ENCODE results near the gene RNF144A. TPM values are rescaled to one million over a fixed set of nuclear protein-coding genes. Genes with fewer than 3 reads are reported as not detected.

Gene RNF144A
- total and polyA plus RNA-seq, 2 of the 13 experiments (the other 11 are each of a cell fraction or from before 2014, with no cell fraction given) = 13.9 to 16.5 TPM

GRCh38 chr2:6917071-6917760 is at the start of gene RNF144A (continued):
- TF ChIP-seq CREB1 (IDR thresholded peaks at IDR 0.05) = peak; percentile 8; the same call in 1 of the 2 replicates
- TF ChIP-seq CREB1 (CRISPR knock-in tag; IDR thresholded peaks at IDR 0.05) = no peak
- TF ChIP-seq ZNF766 (CRISPR knock-in tag; IDR thresholded peaks at IDR 0.05; ENCODE audit: borderline replicate concordance) = peak; percentile 14; the same call in 1 of the 2 replicates
- TF ChIP-seq ZNF549 (CRISPR knock-in tag; IDR thresholded peaks at IDR 0.05) = no peak
- no peak for TF ChIP-seq ZNF713 (CRISPR knock-in tag; IDR thresholded peaks at IDR 0.05)
- no peak for TF ChIP-seq ZNF530 (CRISPR knock-in tag; IDR thresholded peaks at IDR 0.05; ENCODE audit: low read depth)
- peak; percentile 46; the same call in 1 of the 2 replicates for TF ChIP-seq TARDBP (CRISPR knock-in tag; IDR thresholded peaks at IDR 0.05)
- TF ChIP-seq BRF2 (CRISPR knock-in tag; IDR thresholded peaks at IDR 0.05) = peak; percentile 53; the same call in 1 of the 2 replicates
- TF ChIP-seq NFAT5 (CRISPR knock-in tag; IDR thresholded peaks at IDR 0.05) = peak; percentile 60; the same call in 1 of the 2 replicates
- TF ChIP-seq ZNF619 (CRISPR knock-in tag; IDR thresholded peaks at IDR 0.05) = no peak
- TF ChIP-seq ZNF644 (CRISPR knock-in tag; IDR thresholded peaks at IDR 0.05; ENCODE audit: low read depth) = no peak
- TF ChIP-seq CHD4 (IDR thresholded peaks at IDR 0.05; ENCODE audit: borderline replicate concordance, low read length) = no peak
- TF ChIP-seq IKZF5 (CRISPR knock-in tag; IDR thresholded peaks at IDR 0.05) = no peak
- TF ChIP-seq SNAI1 (CRISPR knock-in tag; IDR thresholded peaks at IDR 0.05; ENCODE audit: borderline replicate concordance) = no peak
- TF ChIP-seq BATF2 (CRISPR knock-in tag; IDR thresholded peaks at IDR 0.05) = no peak
- no peak for TF ChIP-seq ATF6 (CRISPR knock-in tag; conservative IDR thresholded peaks at IDR 0.05)
- TF ChIP-seq POLR2A (IDR thresholded peaks at IDR 0.05; ENCODE audit: insufficient read depth in 1 of 2, low read depth in 2 of 2, low read length in 2 of 2) = peak in 1 of 2 experiments; percentile 6; a peak in 2 of 4 replicates
- no peak for TF ChIP-seq MLLT10 (CRISPR knock-in tag; IDR thresholded peaks at IDR 0.05)
- TF ChIP-seq MXD3 (CRISPR knock-in tag; IDR thresholded peaks at IDR 0.05) = peak; percentile 27; the same call in 1 of the 2 replicates
- peak; percentile 66; the same call in 1 of the 2 replicates for TF ChIP-seq KDM5B (CRISPR knock-in tag; IDR thresholded peaks at IDR 0.05; ENCODE audit: borderline replicate concordance)

Measured in HepG2 (cell line).